Astrocyte (in vitro differentiated cells and primary cell): Measurements from ENCODE around the gene CCDC40.

ENCODE experiments used
- EZH2 ChIP-seq: IDR thresholded peaks from 2 replicates; pipeline ENCODE4 v1.6.1; 2012; ENCODE audit warnings: mild to moderate bottlenecking, low read length, inconsistent platforms; ENCODE audit not compliant: insufficient read depth
- TF ChIP-seq, protein P1 (sequence below): IDR thresholded peaks from 2 replicates; pipeline ENCODE4 v1.5.1; 2011; ENCODE audit warnings: low read depth, mild to moderate bottlenecking, inconsistent platforms, low read length, moderate library complexity; ENCODE audit not compliant: insufficient read depth

DNA sequence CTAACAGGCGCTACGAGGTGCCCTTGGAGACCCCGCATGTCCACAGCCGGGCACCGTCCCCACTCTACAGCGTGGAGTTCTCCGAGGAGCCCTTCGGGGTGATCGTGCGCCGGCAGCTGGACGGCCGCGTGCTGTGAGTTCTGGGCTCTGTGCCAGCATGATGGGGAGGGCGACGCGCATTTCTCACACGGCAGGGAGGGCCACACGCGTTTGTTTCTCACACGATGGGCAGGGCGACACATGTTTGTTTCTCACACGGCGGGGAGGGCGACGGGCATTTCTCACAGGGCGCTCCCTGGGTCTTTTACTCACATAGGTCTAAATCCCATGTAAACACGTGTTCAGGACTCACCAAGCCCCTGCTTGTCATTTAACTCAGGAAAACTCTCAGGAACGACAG is 69.3 kb downstream of the CCDC40 start:
- TF ChIP-seq, protein P1, sequence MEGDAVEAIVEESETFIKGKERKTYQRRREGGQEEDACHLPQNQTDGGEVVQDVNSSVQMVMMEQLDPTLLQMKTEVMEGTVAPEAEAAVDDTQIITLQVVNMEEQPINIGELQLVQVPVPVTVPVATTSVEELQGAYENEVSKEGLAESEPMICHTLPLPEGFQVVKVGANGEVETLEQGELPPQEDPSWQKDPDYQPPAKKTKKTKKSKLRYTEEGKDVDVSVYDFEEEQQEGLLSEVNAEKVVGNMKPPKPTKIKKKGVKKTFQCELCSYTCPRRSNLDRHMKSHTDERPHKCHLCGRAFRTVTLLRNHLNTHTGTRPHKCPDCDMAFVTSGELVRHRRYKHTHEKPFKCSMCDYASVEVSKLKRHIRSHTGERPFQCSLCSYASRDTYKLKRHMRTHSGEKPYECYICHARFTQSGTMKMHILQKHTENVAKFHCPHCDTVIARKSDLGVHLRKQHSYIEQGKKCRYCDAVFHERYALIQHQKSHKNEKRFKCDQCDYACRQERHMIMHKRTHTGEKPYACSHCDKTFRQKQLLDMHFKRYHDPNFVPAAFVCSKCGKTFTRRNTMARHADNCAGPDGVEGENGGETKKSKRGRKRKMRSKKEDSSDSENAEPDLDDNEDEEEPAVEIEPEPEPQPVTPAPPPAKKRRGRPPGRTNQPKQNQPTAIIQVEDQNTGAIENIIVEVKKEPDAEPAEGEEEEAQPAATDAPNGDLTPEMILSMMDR: no peak
- TF ChIP-seq EZH2: no peak
